GM18526 (cell line): ENCODE data around the gene TLR5.

Source experiments
- POLR2A ChIP-seq: IDR thresholded peaks from 3 replicates; pipeline ENCODE4 v1.6.1; 2011; ENCODE audit not compliant: insufficient read length; ENCODE audit errors: extremely low read depth

TLR5 gene

DNA sequence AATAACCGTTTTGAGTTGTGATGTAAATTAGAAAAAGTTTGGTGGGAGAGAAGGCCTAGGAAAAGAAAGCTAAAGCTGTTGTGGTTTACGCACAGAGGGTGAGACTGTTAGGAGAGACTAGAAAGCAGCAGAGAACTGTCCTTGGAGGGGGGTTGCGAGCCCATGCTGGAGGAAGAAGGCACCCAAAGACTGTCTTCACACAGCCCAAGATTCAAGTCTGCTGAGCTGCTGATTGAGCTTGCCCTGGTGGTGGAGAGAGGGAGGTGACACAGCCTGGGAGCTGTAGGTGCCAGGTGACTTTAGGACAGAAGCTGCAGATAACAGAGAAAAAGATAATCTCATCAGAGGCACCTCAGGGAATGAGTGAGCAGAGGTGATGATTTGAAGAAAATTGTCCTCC lies 18.3 kb upstream of the TLR5 start:
- no peak for TF ChIP-seq POLR2A

DNA sequence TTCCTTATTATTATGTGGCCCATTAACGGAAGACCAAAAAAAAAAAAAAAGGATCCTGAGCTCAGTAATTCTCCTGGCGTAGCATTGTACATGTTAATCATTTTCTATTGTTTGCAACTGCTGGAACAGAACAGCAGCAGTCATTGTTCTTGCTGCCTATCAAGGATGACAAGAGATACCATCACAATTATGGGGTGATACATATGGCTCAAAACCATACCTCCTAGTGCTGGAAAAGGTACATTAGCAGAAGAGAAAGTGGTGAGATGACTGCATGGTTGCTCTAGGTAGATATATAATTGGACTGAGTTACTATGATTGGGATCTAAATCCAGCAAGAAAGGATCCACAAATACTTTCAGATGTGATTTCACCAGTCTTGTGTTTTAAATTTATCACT lies 13.3 kb upstream of the TLR5 start:
- no peak for TF ChIP-seq POLR2A

DNA sequence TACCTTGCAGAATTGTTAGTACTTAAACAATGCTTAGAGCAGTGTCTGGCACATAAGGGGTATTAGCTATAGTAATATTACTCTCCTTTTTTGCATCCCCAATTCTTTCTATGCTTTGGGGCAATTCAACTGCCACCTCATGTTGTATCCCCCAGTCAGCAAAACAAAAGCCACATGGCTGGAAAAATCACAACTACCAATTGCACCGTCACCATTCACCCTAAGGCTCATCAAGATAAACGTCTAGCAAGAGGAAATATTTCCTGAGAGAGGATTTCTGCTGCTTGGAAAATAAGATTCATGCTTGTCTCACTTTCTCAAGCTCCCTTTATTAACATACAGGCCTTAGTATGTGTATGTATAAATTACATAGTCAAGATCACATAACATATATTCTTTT lies 12.1 kb upstream of the TLR5 start:
- TF ChIP-seq POLR2A, result no peak

DNA sequence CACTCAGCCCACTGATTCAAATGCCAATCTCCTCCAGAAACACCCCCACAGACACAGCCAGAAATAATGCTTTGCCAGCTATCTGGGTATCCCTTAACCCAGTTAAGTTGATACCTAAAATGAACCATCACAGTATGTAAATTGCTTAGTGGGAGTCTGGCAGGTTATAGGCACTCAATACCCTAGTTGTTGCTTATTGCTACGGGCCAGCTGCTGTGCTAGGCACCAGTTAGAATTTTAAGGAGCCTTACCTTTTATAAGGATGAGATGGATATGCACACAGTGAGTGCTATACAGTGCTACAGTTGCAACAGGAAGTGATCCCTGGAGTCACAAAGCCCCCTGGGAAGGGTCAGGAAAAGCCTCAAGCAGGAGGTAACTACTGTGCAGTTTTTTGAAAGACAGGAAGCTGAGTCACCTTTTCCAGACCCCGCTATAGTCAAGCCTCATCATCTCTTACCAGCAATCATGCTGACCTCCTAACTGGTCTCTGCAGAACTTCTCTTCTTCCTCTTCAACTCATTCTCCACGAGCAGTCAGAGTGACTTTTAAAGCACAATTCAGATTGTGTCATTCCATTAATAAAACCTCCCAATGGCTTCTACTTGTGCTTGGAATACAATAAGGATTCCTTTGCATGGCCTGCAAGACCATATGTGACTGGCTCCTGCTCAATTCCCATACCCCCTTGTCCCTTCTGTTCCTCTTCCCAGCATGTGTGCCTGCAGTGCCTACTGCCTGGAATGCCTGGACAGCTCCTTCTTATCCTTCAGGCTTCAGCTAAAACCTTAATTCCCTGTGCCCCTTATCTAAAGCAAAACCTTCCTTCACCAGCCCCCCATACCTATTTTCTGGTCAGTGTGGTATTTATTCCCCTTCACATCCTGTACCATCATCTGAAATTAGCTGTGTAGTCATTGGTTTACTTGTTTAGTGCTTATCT lies 10.4 kb upstream of the TLR5 start:
- no peak for TF ChIP-seq POLR2A

DNA sequence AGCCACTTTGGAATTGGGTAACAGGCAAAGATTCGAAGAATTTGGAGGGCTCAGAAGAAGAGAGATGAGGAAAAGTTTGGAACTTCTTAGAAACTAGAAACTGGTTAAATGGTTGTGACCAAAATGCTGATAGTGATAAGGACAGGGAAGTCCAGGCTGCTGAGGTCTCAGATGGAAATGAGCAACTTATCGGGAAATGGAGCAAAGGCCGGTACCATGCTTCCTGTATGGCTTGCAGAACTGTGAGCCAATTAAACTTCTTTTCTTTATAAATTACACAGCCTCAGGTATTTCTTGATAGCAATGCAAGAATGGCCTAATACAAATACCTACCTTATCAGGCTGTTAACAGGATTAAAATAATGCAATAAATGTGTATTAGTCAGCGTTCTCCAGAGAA lies 9.4 kb upstream of the TLR5 start:
- TF ChIP-seq POLR2A, result no peak

DNA sequence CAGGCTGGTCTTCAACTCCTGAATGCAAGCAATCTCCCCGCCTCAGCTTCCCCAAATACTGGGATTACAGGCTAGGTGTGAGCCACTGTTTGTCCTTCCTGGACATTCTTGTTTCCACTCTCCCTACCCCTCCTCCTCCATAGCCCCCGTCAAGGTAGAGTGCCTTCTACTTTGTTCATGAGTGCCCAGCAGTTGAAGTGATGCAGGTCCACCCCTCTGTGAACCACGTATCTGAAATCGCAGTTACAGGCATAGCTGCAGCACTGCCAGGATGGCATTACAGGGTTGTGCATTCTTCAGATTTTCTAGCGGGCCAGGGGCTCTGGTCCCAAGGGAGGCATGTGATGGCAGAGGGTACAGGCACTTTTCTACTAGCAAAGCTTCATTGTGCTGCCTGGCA lies 7.4 kb upstream of the TLR5 start:
- no peak for TF ChIP-seq POLR2A

DNA sequence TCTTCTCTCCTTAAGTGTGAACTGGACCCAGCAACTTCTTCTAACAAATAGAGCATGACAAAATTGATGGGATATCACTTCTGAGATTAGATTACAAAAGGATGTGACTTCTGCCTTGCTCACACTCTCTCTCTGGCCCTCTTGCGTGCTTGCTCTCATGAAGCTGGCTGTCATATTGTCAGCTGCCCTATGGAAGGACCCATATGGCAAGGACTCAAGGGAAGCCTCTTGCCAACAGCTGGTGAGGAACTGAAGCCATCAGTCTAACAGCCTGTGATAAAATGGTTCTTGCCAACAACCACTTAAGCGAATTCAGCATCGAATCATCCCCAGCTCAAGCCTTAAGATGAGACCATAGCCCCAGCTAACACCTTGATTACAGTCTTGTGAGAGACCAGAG lies 4.8 kb upstream of the TLR5 start:
- no peak for TF ChIP-seq POLR2A

DNA sequence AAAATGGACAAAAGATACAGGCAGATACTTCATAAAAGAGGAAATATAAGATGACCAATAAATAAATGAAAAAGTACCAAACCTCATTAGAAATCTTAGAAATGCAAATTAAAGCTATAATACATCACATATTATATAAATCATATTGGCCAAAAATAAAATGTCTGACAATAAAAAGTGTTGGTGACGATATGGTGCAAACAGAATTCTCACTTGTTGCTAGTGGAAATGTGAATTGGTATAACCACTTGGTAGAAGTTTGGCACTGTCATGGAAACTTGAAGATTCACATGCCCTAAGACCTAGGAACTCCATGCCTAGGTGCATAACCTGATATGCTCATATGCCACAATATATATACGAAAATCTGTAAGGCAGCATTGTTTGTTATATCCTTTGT lies 4.4 kb upstream of the TLR5 start:
- TF ChIP-seq POLR2A, result no peak

DNA sequence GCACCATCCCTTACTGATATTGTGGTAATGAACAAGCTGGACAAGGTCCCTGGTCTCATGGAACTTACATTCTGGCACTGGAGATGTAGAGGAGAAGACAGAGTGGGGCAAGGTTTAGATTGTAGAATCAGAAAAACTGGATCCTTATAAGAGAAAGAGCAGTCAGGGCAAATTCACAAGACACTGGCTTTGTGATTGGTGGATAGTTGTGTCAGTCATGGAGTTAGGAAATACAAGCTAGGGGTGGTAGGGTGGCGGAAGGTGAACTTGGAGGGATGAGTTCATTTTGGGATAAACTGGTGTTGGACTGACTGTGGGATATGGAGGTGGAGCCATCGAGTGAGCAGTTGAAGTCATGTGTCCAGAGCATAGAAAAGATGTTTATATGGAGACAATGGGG lies 3.7 kb upstream of the TLR5 start:
- no peak for TF ChIP-seq POLR2A

DNA sequence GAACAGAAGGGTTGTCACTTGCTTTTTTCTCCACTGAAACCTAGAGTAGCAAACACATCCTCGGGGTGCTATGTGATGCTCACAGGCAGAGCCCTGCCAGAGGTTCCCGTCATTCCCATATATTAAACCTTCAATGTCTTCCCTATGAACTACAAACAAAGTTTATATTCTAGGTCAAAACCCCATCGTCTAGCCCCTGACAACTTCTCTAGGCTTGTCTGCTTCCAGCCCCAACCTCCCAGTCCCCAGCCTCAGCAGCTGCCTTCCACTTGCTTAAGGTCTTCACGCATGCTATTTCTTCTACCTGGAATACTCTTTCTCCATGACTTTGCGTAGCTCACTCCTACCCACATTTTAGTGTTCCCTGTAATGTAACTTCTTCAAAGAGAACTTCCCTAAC lies 1.9 kb upstream of the TLR5 start:
- TF ChIP-seq POLR2A, result no peak

DNA sequence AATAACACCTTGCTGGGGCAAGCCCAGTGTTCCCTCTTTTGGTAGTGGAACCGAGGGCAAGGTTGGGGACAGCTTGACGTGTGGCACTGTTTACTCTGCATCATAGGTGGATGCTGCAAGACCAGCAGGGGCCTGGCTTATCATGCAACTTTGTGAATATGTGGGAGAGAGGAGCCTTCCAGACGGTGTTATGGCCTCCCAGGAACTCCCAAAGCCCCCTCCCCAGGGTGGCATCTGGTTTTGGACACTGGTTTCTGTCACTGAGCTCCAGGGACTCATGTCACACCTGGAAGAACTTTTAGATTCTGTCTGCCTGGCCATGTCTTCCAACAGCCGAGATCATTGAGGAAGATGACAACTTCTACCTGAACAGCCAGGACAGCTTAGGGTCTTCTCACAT lies 1.4 kb upstream of the TLR5 start:
- no peak for TF ChIP-seq POLR2A

DNA sequence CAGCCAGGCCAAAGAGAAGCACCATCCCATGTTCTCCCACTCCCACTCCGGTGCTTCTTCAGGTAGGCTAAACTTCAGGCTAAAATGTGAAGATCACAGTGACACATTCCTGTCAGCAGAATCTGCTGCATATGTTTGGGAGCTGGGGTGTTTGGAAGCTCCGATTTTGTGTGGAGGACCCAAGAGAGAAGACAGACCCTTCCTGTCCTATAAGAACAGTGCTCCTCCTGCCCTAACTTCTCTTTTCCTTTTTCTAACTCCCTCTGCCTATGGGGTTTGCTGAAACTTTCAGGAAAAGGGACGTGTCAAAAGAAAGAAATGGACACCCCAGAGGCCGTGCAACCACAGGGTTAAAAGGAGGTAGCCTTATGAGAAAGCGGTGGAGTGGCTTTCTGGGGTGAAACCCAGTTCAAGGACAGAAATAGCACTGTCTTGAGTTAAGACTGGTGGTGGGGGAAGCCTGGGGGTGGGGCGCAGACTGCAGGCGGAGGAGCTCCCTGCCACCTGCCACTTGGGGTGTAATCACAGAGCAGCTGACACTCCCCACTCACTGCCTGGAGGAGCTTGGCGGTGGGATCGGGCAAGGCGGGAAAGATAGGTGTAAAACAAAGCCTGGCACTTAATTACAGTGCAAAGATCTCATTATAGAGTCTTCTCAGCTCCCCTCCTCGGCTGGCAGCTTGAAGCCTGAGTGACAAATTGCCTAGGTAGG lies 645 bp upstream of the TLR5 start:
- no peak for TF ChIP-seq POLR2A

DNA sequence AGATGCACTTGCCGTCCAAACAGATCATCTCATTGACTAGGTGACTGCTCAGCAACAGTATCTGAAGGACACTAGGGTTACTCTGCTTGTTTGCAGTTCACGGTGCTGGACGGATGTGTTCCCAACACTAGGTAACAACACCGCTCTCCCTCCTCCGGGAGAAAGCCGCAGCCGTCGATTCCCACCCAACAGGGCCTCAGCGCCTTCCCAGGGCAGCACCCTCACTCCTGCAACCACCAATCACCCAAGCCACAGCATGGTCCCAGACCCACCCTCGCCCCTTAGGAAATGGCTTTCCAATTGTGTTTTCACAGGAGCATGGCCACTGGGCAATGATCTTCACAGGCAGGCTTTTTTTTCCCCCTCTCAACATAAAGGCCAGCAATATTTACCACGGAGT lies 779 bp downstream of the TLR5 start:
- no peak for TF ChIP-seq POLR2A

DNA sequence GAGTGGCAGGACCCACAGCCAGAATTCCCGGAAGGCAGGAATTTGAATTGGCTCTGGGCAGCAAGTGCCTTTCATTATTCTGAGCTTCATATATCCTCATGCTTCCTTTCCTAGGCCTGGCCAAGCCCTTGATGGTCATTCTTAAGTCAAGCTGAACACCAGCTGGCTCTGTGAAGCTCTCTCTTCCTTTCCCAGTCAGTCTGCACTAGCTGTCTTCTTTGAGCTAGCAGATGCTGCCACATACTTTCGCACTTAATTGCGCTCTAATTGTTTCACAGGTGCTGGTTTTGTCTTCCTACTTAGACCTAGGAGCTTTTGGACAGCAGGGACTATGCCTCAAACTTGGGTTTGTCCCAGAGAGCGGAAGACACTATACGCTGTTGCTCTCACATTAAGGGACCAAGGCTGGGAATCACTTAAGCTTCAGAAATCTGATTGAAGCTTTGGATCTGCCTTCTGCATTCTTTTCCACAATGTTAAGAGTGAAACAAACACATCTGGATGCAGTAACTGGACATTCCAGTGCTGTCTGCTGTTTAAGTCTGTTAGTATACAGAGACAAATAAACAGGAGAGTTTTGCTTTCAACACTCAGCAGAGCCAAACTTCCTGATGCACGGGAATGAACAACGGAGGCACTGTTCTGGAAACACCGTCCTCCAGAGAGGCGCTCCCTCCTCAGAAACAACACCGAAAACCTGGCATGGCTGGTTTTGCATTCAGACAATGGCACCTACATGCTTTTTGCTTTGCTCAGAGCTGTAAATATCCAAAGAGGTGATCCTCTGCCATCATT lies 2.2 kb downstream of the TLR5 start:
- TF ChIP-seq POLR2A, result no peak

DNA sequence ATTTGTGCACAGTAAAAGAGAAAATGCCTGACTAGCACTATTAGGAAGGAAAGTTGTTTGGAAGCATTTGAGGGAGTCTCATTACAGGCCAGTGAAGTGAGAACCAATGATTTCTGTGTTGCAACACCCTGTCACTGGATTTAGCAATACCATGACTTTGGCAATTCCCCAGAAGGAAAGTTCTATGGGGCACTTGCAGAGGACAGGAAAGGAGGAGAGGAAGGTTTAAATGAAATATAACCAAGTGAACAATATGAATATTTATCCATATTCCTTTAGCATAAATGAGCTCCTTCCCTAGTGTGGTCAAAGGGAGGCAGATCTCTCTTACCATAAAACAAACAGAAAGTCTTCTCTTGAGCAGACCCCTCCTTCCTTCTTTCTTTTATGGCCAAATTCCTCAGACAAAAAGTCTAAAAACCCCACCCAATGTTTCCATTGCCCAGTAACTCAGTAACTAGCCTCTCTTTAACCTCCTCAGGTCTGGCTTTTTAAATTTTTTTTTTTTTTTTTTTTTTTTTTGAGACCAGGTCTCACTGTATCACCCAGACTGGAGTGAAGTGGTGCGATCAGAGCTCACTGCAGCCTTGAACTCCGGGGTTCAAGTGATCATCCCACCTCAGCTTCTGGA lies 5.5 kb downstream of the TLR5 start:
- no peak for TF ChIP-seq POLR2A
